Bone marrow (tissue), 2 donors: Measurements from ENCODE around the gene RBFOX2.
"Not testable (repeated sequence)": the region's sequence is repeated elsewhere in the genome, so short reads cannot be mapped to it uniquely, and the experiment has no call there.

Experiments
- DNase-seq, 2 donors: peaks; one replicate each; lab custom pipeline; 2025; lab: John Stamatoyannopoulos, UW

The RBFOX2 gene

DNA sequence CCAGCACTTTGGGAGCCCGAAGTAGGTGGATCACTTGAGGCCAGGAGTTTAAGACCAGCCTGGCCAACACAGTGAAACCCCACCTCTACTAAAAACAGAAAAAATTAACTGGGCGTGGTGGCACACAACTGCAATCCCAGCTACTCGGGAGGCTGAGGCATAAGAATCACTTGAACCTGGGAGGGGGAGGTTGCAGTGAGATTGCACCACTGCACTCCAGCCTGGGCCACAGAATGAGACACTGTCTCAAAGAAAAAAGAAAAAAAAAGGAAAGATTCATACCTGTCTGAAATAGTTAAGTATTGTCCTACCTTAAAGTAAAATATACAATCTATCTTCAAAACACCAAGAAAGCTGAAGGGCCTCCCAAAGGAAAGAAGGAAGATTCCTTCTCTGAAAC is 20.1 kb downstream of the RBFOX2 start:
- DNase-seq = no peak

DNA sequence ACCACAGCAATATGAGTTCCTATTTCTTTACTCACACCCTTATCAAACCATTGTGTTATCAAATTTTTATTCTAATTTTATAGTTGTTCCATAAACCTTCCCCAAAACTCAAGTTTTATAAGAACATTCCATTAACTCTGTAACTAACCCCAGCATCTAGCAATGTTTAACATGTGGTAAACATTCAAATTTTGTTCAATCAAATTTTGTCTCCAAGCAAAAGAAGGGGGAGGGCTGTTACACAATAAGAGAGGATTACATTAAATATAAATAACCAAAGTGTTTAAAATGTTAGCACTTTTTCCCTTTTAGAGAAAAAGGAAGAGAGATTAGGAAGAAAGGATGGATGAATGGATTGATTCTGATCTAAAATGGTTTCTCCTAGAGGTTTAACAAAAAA is 20.5 kb downstream of the RBFOX2 start:
- no peak for DNase-seq

DNA sequence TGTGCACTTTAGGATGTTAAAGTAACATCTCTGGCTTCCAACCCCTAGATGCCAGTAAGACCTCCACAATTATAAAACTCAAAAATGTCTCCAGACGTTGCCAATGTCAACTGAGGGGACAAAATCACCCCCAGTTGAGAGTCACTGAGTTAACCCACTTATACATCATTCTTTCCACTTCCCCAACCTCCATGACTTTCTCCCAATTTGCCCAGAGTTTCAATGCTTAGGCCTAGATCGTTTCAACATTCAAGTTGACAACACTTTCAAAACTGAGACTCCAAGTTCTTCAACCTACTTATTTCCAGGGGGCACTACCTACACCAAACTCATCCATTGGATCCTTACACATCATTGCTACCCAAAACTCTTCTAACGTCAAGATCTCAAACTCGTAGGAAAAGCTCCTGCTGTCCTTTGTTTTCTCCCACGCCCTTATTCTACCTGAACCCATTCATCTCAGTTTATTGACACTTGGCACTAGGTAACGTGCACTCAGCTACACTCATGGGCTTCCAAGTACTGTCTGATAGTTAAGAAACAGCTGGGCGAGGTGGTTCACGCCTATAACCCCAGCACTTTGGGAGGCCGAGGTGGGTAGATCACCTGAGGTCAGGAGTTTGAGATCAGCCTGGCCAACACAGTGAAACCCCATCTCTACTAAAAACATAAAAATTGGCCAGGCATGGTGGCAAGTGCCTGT is 24.5 kb downstream of the RBFOX2 start:
- no peak for DNase-seq

DNA sequence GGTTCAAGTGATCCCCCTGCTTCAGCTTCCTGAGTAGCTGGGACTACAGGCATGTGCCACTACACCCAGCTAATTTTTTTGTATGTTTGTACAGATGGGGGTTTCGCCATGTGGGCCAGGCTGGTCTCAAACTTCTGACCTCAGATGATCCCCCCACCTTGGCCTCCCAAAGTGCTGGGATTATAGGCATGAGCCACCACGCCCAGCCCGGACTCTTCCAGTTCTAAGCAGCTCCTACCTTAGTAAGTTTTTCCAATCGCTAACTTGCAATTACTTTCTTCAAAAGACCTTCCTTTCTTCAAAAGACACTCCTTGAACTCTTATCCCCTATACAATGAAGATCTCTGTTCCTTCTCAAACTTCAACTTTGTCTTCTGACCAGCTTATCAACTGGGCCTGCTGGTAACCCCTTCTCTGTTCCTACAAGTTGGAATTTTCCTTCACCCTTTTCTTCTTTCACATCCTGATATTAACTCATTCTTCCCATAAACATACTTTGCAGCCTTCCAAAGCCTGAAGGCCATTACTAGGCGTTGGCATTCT is 25.8 kb downstream of the RBFOX2 start:
- no peak for DNase-seq

DNA sequence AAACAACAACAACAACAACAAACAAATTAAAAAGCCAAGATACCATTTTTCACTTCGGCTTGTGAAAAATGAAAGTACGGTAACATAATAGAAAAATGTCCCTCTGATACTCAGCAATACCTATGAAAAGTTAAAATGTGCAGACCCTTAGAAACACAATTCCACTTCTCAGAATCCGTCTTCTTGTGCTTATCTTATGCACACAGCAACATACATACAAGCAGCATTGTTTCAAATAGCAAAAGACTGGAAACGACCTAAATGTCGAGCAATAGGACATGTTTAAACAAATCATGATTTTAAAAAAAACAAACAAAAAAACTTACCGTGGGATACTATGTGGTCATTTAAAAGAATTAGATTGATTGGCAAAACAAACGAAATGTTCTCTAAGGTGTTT is 26.5 kb downstream of the RBFOX2 start:
- no peak for DNase-seq

DNA sequence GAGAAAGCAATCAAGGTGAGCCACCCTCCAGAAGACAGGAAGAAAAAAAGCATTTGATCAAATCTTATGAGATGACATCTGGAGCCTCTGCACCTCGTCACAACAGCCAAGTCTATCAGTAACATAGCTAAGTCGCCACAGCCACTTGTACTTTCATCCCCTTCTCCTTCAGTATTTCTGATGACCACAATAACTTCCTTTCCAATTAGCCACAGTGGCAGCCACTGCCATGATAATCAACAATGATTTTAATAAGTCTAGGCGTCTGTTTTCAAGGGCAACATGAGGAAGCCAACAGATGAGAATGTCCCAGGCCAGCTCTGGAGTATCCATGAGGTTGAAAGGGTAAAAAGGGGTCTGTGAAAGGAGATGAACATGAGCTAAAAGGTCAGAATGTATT is 29.9 kb downstream of the RBFOX2 start:
- no peak for DNase-seq

DNA sequence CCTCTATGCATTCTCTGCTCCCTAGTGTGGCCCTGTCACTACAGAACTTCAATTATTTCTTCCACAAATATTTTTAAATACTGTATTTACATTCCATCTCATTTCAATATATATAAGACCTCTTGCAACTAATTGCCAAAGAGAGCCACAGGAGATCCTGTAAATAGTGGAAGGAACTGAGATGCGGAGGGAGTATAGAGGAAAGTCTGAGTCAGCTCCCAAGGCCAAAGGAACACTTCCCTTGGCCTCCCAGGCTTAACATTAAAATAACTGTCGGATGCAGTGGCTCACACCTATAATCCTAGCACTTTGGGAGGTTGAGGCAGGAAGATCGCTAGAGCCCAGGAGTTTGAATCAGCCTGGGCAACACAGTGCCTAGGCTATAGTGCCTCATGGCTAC is 31.2 kb downstream of the RBFOX2 start:
- no peak for DNase-seq

DNA sequence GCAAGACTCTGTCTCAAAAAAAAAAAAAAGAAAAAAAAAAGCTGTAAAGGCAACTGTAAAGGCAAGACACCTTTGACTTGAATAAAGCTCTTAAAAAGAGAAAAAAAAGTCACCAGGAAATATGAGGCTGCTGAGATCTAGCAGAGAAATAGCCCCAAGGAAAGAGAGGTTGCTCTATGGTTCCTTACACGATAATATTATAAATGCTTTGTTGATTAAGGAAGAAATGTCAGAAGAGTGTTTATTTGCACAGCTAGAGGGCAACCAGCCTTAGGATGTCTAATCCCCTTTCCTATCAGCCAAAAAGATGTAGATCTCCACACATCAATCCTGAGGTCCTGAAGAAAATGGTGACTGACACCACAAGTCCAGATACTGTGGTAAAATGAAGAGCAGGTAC is 32.0 kb downstream of the RBFOX2 start:
- no peak for DNase-seq

DNA sequence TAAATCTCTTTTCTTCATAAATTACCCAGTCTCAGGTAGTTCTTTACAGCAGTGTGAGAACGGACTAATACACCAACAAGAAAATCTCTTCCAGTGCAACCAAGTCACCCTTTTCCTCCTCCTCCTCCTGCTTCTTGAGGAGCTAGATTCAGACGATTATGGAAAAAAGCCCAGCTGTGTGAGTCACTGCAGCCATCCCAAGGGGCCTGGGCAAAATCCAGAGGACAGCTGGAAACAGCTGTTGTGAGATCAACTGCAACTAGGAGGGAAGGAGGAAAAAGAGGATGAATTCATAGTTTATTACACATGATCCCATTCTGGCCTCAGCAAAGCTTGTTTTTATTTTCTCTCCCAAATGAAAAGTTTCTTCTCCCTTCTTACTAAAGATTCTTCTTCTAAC is 32.9 kb downstream of the RBFOX2 start:
- no peak for DNase-seq

DNA sequence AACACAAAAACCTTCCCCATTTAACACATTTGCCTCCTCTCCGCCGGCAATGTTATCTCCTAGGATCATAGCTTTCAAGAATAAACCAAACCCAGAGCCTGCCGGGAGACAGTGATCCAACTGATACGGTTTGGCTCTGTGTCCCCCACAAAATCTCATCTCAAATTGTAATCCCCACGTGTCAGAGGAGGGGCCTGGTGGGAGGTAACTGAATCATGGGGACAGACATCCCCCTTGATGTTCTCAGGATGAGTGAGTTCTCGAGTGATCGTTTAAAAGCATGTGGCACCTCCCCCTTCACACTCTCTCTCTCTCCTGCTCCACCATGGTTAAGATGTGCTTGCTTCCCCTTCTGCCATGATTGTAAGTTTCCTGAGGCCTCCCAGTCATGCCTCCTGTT is 33.3 kb downstream of the RBFOX2 start:
- no peak for DNase-seq

DNA sequence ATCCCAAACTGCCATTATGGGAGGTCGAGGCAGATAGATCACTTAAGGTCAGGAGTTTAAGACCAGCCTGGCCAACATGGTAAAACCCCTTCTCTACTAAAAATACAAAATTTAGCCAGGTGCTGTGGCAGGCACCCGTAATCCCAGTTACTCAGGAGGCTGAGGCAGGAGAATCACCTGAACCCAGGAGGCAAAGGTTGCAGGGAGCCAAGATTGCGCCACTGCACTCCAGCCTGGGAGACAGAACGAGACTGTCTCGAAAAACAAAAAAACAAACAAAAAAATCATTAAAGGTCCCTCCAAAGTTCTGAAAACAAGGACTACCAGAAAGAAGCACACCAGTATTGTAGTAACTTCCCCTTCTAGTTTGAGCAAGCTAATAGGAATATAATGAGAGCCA is 34.9 kb downstream of the RBFOX2 start:
- DNase-seq = not testable (repeated sequence)

DNA sequence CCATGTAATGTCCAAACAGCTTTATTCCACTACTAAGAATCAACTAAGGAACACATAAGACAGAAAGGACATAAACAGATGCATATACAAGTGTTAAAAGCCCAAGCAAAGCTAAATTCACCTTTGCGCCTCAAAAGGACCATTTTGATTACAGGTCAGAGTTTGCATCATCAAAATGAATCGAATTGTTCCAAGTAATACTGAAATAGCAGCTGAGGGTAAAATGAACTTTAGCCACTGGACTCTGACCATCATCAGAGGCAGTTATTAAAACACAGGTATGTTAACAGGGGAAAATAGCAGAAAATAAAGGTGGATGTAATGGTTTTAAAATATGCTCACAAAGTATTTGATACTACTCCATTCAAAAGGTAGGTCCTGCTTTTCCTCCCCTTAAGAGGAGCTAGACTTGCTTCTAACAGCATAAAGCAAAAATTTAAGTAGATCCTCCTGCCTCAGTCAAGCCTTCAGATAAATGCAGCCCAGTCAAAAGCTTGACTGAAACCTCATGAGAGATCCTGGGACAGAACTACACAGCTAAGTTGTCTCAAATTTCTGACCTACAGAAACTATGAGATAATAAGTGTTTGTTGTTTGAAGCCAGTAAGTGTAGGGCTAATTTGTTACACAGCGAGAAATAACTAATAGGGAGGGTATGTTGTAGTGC is 35.4 kb downstream of the RBFOX2 start:
- DNase-seq = no peak

DNA sequence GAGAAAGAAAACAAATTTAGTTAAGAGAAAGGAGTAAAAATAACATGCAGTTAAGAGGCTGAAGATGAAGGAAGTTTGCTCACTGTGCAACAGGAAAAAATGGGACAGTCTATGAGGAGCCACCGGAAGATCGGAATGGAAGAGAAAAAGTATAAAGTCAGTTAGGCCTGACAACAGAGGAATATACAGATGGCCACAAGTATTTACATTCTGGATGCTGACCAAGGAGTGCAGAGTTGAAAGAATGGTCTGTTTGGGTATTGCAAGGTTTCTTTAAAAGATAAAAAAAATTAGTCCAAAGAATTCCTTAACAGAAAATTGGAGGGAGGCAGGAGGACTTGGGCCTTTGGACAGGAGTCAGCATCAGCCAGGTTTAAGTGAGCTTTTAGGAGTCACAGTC is 37.5 kb downstream of the RBFOX2 start:
- no peak for DNase-seq

DNA sequence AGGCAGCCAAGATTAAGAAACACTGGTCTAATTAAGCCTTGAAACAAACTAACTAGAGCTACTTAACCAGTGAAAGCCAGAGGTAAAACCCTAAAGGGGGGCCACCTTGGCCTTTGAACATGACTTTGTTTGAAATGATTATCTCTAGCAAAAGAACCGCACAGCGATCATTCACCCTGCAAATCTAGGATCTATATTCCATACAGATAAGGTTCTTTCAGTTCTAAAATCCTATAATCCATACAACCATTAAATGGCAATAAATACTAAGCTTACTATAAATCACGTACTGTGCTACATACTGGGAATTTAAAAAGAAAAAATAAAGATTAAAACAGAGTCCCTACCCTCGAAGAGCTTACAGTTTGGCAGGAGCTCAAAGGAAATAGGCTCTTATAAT is 40.6 kb downstream of the RBFOX2 start:
- no peak for DNase-seq

DNA sequence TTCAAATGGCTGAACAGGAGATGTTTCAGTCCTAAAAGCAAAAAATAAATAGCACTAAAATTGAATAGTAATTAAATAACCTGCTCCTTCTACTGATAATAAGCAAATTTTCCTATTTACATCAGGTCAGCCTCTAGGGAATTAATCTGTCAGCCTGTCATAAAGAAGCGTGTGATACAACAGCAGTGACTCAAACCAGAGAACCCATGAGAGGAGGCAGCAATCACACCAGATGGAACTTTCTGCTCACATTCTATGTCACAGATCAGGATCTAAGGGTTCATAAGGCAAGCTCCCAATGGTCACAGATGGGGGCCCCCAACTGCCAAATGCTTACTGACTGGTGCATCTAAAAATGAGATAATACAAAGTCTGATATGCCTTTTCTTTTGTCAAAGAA is 41.1 kb downstream of the RBFOX2 start:
- no peak for DNase-seq

DNA sequence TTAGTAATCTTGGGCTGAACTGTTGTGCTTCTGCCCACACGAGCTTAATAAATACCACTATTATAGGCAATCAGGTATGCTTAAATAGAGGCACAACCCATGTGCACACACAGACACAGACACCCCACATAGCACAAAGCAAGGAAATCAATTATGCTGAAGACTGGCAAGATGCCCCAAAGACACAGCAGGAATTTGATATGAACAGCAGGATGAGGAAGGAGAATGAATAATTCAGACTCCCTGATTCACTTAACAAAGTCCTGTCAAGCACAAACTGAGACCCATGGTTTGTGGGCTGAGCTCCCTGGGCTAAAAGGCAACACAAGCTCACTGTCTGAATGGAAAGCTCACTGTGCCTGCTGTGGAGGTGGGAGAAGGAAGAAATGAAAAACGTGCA is 42.5 kb downstream of the RBFOX2 start:
- DNase-seq = no peak

DNA sequence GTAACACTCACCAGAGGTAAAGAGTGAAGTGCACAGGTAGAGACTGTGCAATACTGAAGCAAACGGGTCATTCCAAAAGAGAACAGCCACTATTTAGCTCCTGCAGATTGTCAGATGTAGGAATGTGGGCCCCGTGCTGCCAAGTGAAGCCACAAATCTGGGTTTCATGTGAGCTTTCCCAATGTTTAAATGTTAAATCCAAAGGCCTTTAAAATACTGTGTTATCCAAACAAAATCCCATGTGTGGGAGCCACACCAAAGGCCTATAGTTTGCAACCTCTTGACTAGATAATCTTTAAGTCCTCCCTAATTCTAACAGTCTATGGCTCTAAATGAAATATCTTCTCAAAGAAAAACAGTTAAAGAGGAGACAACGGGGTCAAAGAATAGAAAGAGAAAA is 43.3 kb downstream of the RBFOX2 start:
- DNase-seq = no peak

DNA sequence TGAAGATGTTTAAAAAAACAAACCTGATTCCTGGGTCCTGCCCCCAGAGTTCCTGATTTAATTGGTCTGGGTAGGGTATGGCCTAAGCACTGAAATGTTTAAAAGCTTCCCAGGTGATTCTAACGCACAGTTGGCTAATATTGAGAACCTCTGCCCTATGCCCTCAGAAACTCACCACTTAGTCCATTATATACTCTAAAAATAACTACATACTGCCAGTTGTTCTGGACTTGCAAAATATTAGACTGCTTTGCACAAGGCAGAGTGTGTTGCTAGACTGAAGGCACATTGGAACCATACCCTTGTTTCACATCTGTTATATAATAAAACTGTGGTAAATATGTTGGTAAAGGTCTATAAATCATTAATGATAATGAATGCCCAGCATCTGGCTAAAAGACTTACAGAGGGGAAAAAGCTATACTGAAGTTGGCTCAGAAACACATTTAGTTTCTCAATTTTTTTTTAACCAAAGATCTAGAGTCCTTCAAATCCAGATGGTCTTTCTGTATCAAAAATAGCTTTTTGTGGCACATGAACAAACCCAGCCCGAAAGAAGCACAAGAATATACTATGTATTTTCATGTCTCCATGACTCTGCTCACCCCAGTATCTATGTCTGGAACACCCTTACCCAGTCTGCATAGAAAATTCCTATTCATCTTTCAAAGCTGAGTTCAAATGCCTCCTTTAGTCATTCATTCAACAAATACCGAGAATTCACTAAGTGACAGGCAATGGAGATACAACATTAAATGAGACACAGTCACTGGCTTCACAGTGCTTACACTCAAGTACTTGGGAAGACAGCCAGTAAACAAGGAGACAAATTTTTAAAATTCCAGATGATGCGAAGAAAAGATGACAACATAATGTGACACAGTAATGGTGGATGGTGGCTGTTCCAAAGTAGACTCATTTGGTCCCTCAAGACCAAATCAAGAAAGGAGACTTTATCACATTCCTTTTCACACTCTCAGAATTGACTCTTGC is 44.1 kb downstream of the RBFOX2 start:
- no peak for DNase-seq

DNA sequence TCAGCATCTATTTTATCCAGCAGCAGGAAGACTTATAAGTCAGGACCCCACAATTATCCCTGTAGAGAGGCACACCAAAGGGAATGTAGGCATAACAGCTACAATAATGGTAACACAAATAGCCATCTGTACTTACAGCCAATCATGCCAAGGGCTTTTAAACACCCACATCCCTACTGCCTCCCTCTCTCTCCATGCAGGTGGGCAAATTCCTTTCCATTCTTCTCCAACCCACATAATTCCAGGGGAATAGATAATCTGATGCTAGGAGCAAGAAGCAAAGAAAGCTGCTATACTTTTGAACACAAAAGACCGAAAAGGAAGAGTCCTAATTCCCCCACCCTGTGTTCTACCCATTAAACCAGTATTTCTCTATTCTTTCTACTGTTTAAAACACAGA is 46.7 kb downstream of the RBFOX2 start:
- DNase-seq = no peak

DNA sequence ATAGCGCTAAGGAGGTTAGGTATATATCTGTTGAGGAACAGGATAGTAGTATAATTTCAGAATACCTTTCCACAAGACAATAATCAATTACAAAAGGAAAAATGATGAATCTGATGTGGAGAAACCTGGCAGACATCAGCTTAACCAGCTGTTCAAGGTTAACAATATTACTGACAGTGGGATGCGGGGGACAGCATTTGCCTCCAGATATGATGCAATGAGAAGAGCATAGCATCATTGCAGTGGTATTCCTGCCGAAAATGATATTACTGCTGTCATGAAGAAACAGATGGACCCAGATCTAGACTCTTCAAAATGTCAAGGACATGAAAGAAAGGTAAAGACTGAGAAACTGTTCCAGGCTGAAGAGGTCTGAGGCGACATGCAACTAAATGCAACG is 49.7 kb downstream of the RBFOX2 start:
- DNase-seq = no peak

DNA sequence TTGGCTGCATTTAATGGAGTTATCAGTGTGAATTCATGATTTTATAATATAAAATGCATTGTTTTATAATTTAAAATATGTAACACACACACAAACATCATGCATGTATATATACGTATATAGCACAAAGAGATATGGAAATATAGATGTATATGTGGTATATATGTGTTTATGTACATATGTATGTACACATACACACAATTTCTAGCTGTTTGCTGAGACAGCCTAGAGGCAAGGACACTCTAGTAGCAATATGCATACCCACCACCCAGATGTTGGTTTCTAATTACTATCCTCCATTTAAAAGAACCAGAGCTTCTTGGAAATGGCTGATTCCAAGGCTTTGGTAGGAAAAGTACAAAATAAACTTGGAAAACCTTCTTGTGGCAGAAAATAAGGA is 50.4 kb downstream of the RBFOX2 start:
- DNase-seq = no peak

DNA sequence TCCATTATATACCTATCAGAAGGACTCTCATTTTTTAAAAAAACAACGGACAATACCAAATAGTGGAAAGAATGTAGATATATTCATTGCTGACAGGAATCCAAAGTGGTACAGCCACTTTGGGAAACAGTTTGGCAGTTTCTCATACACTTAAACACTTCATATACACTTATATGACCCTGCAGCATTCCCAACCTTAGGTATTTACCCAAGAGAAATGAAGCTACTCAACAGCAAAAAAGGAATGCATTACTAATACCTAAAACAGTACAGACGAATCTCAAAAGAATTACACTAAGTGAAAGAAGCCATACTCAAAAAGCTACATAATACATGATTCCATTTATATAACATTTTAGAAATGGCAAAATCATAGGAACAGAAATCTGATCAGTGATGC is 51.5 kb downstream of the RBFOX2 start:
- no peak for DNase-seq

DNA sequence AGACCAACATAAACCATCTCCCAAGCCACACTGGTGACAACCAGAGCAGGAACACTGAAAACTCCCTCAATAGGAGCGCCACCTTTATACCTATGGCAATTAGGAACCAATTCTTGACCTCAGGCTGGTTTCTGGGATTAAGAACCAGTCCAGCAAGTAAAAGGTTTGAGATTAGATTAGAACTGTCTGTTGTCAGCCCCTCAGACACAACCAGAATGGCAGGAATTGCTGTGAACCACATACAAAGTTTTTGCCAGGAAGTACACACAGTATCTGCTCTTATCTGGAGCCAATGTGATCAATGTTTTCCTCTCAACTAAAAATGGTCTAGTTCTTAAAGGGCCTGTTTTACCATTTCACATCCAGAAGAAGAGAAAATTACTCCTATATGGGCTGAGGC is 55.2 kb downstream of the RBFOX2 start:
- no peak for DNase-seq
